Eye (tissue), 1 donor: ENCODE results near the gene SCG3.

Experiments
- DNase-seq: peaks from one replicate; pipeline ENCODE4 v3.0.0-alpha.2; 2015

Gene SCG3

DNA sequence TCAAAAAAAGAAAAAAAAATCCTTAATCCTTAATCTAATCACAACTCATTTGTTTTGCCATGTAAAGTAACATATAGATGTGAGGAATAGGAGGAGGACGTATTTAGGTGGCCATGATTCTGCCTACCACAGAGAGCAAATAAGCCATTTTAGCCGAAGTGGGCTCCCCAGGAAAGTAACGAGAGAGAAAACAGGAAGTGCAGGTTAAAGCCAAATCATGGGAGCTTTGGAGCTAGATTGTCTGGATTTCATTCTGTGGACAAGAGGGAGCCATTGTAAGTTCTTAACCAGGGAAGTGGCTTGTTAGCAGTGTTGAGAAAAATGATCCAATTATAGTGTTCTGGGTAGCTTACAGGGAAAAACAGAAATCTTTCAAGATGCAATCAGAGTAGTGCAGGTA, 79.5 kb downstream of the SCG3 start:
- DNase-seq: no peak

DNA sequence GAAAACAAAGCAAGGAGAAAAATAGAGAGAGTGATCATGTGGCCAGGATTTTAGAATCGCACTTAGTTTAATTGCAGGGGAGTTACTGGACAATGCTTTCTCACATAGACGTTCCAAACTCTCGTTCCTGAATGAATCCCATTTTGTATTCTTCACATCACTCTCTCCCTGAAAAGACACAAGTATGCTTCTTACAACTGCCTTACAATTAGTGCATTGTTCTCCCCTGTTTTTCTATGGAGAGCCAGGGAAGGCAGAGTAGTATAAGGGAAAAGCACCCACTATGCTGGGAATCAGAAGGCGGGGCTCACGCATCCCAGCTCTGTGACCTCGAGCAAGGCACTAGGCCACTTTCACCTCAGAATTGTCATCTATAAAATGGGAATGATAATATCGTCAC, 84.4 kb downstream of the SCG3 start:
- no peak for DNase-seq

DNA sequence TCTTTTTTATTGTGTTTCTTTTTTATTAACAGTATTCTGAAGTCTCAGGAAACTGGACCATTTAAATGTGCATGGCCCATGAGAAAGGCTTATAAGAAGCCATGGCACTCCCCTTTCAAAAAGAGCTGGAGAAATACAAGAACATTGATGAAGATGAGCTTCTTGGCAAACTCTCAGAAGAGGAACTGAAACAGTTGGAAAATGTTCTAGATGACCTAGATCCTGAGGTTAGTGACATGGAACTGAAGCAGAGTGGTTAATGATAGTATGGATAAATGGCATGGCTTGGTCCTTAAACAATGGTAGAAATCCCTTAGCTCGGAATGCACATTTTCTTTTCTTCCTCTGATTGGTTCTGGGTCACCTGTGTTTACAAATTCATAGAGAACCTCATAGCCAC, 85.0 kb downstream of the SCG3 start:
- DNase-seq: no peak

DNA sequence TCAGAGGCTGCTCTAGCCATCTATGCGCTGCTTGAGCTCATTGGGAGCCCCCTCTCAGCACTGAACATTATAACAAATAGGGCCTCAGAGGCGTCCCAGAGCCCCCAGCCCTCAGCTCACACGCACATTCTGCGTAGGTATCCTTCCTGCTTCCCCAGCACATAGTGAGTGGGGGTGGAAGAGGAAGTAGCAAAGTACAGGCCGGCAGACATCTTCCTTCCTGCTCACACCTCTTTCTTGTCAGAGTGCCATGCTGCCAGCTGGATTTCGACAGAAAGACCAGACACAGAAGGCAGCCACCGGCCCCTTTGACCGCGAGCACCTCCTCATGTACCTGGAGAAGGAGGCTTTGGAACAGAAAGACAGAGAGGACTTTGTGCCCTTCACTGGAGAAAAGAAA, 86.7 kb downstream of the SCG3 start:
- no peak for DNase-seq
